GM12892 (cell line): Measurements from ENCODE around the gene RPGRIP1L. TPM values are rescaled to one million over a fixed set of nuclear protein-coding genes. Genes with fewer than 3 reads are reported as not detected.

Source experiments
- DNase-seq: peaks from one replicate; pipeline ENCODE4 v3.0.0; 2011; ENCODE audit not compliant: insufficient read length
- FAIRE-seq: peaks from 2 replicates; lab custom pipeline; 2011; peaks lifted over from hg19 to GRCh38; lab: Jason Lieb, UNC
- POLR2A ChIP-seq: IDR thresholded peaks from 2 replicates; pipeline ENCODE4 v1.6.1; 2011; ENCODE audit warnings: low read depth, low read length, control low read depth
- POLR2AphosphoS5 ChIP-seq: IDR thresholded peaks from 2 replicates; pipeline ENCODE4 v1.6.1; 2011; ENCODE audit warnings: low read depth, low read length, control low read depth
- TAF1 ChIP-seq: IDR thresholded peaks from 2 replicates; pipeline ENCODE4 v1.6.1; 2011; ENCODE audit warnings: low read depth, mild to moderate bottlenecking, control low read depth, low read length, borderline replicate concordance
- polyA plus RNA-seq: library from polyadenylated mRNA; unstranded; fragments of >200 nt; gene quantifications from one replicate; pipeline ENCODE4 v1.2.1, GENCODE V29; 2012; ENCODE audit warnings: missing spikeins, inconsistent platforms; ENCODE audit not compliant: missing spikeins

The RPGRIP1L gene
- 5.7 TPM for polyA plus RNA-seq

GRCh38 chr16:53703590-53704444 lies at the start of gene RPGRIP1L, which contains the start of gene FTO:
RPGRIP1L (minus strand) TSS chr16:53703859; CDS start chr16:53700723, 3,136 bp downstream.
FTO (plus strand) TSS chr16:53704156.
- no peak for TF ChIP-seq POLR2AphosphoS5
- TF ChIP-seq POLR2A, result no peak
- no peak for TF ChIP-seq TAF1
- FAIRE-seq, result peak; percentile 99
- DNase-seq, result peak; percentile 78

- DNase-seq (no peak), FAIRE-seq (no peak)
- TF ChIP-seq POLR2A (no peak), TAF1 (no peak), POLR2AphosphoS5 (no peak)
These were observed 49.8 kb upstream of the RPGRIP1L start for GRCh38 chr16:53753431-53753830.

- no peak for FAIRE-seq
- TF ChIP-seq TAF1 (no peak), POLR2AphosphoS5 (no peak), POLR2A (no peak)
- DNase-seq, result no peak
These were observed 48.9 kb upstream of the RPGRIP1L start for GRCh38 chr16:53752560-53752959.

GRCh38 chr16:53745753-53746266 lies 42.2 kb upstream of the RPGRIP1L start:
- TF ChIP-seq POLR2AphosphoS5, result no peak
- no peak for TF ChIP-seq TAF1
- TF ChIP-seq POLR2A, result no peak
- FAIRE-seq, result no peak
- no peak for DNase-seq

- TF ChIP-seq POLR2AphosphoS5, result no peak
- TF ChIP-seq TAF1, result no peak
- TF ChIP-seq POLR2A, result no peak
- no peak for DNase-seq
- FAIRE-seq, result no peak
These were observed 41.4 kb upstream of the RPGRIP1L start for GRCh38 chr16:53745086-53745485.

- peak; percentile 67 for FAIRE-seq
- TF ChIP-seq POLR2AphosphoS5, result no peak
- TF ChIP-seq TAF1, result no peak
- TF ChIP-seq POLR2A, result no peak
- no peak for DNase-seq
These were observed 40.8 kb upstream of the RPGRIP1L start for GRCh38 chr16:53744449-53744848.

GRCh38 chr16:53743149-53743566 lies 39.5 kb upstream of the RPGRIP1L start:
- FAIRE-seq (no peak), DNase-seq (no peak)
- no peak for TF ChIP-seq POLR2A
- no peak for TF ChIP-seq TAF1
- TF ChIP-seq POLR2AphosphoS5, result no peak

GRCh38 chr16:53741546-53741945 lies 37.9 kb upstream of the RPGRIP1L start:
- DNase-seq (no peak), FAIRE-seq (no peak)
- TF ChIP-seq POLR2AphosphoS5, result no peak
- no peak for TF ChIP-seq TAF1
- no peak for TF ChIP-seq POLR2A

- DNase-seq, result no peak
- FAIRE-seq, result no peak
- TF ChIP-seq TAF1 (no peak), POLR2AphosphoS5 (no peak), POLR2A (no peak)
These were observed 37.4 kb upstream of the RPGRIP1L start for GRCh38 chr16:53740933-53741531.

- no peak for TF ChIP-seq TAF1
- no peak for TF ChIP-seq POLR2AphosphoS5
- no peak for TF ChIP-seq POLR2A
- FAIRE-seq (no peak), DNase-seq (no peak)
These were observed 36.8 kb upstream of the RPGRIP1L start for GRCh38 chr16:53740476-53740875.

- TF ChIP-seq POLR2A (no peak), TAF1 (no peak), POLR2AphosphoS5 (no peak)
- FAIRE-seq (no peak), DNase-seq (no peak)
These were observed 33.9 kb upstream of the RPGRIP1L start for GRCh38 chr16:53737552-53737951.
